ENCODE data around the gene DDX24. TPM values are rescaled to one million over a fixed set of nuclear protein-coding genes. Genes with fewer than 3 reads are reported as not detected.

DDX24 gene
- polyA plus RNA-seq, 3 donors from 2014 or later: 60.8 to 208 (median 114) TPM

- Mint-ChIP-seq H3K27ac (no peak overlapping the region), H3K4me1 (no peaks in the 10 kb centered on the region), H3K9me3 (peaks cover 0 to 11% (median 3%) of the 10 kb centered on the region in 6 donors), H3K27me3 (ENCODE audit: low read depth in 3 of 3) (peaks cover 0 to 9% (median 5%) of the 10 kb centered on the region in 3 donors), H3K36me3 (no peaks in the 10 kb centered on the region), H3K4me3 (no peak overlapping the region)
- DNase-seq: no peak
These were observed 40.5 kb upstream of the DDX24 start for GRCh38 chr14:94121485-94121884.

- Mint-ChIP-seq H3K36me3 (no peaks in the 10 kb centered on the region), H3K4me1 (no peaks in the 10 kb centered on the region), H3K4me3 (no peak overlapping the region), H3K9me3 (peaks cover 0 to 11% (median 3%) of the 10 kb centered on the region in 6 donors), H3K27ac (no peak overlapping the region), H3K27me3 (ENCODE audit: low read depth in 3 of 3) (peaks cover 2 to 10% (median 5%) of the 10 kb centered on the region in 3 donors)
- DNase-seq: no peak
These were observed 39.8 kb upstream of the DDX24 start for GRCh38 chr14:94120667-94121340.

GRCh38 chr14:94119071-94119470, 38.1 kb upstream of the DDX24 start:
- Mint-ChIP-seq H3K9me3 (peaks cover 0 to 11% (median 3%) of the 10 kb centered on the region in 6 donors), H3K4me1 (no peaks in the 10 kb centered on the region), H3K36me3 (no peaks in the 10 kb centered on the region), H3K27ac (no peak overlapping the region), H3K4me3 (no peak overlapping the region), H3K27me3 (ENCODE audit: low read depth in 3 of 3) (peaks cover 2 to 19% (median 5%) of the 10 kb centered on the region in 3 donors)
- no peak for DNase-seq

GRCh38 chr14:94117856-94118255, 36.9 kb upstream of the DDX24 start:
- H3K4me1 Mint-ChIP-seq: no peaks in the 10 kb centered on the region
- H3K4me3 Mint-ChIP-seq: no peak overlapping the region
- no peak overlapping the region for H3K27ac Mint-ChIP-seq
- no peak for DNase-seq
- no peaks in the 10 kb centered on the region for H3K36me3 Mint-ChIP-seq
- H3K27me3 Mint-ChIP-seq (ENCODE audit: low read depth in 3 of 3): peaks cover 3 to 23% (median 6%) of the 10 kb centered on the region in 3 donors
- peaks cover 0 to 11% (median 3%) of the 10 kb centered on the region in 6 donors for H3K9me3 Mint-ChIP-seq

- Mint-ChIP-seq H3K36me3 (no peaks in the 10 kb centered on the region), H3K4me1 (no peaks in the 10 kb centered on the region), H3K4me3 (no peak overlapping the region), H3K9me3 (peaks cover 0 to 11% (median 3%) of the 10 kb centered on the region in 6 donors), H3K27ac (no peak overlapping the region), H3K27me3 (ENCODE audit: low read depth in 3 of 3) (peaks cover 0 to 22% (median 6%) of the 10 kb centered on the region in 3 donors)
- DNase-seq: no peak
These were observed 35.7 kb upstream of the DDX24 start for GRCh38 chr14:94116701-94117100.

- no peak overlapping the region for H3K4me3 Mint-ChIP-seq
- peaks cover 0 to 9% (median 1%) of the 10 kb centered on the region in 6 donors for H3K9me3 Mint-ChIP-seq
- H3K4me1 Mint-ChIP-seq: no peaks in the 10 kb centered on the region
- peaks cover 0 to 19% (median 6%) of the 10 kb centered on the region in 3 donors for H3K27me3 Mint-ChIP-seq (ENCODE audit: low read depth in 3 of 3)
- no peak for DNase-seq
- H3K27ac Mint-ChIP-seq: peak overlapping the region in 1 of 6 donors; percentile 35
- H3K36me3 Mint-ChIP-seq: no peaks in the 10 kb centered on the region
These were observed 34.6 kb upstream of the DDX24 start for GRCh38 chr14:94115631-94116030.

GRCh38 chr14:94115058-94115591, 34.1 kb upstream of the DDX24 start:
- no peak for DNase-seq
- no peaks in the 10 kb centered on the region for H3K36me3 Mint-ChIP-seq
- H3K9me3 Mint-ChIP-seq: peaks cover 0 to 6% (median 0%) of the 10 kb centered on the region in 6 donors
- no peaks in the 10 kb centered on the region for H3K4me1 Mint-ChIP-seq
- H3K27ac Mint-ChIP-seq: peak overlapping the region in 1 of 6 donors; percentile 35
- H3K27me3 Mint-ChIP-seq (ENCODE audit: low read depth in 3 of 3): peaks cover 0 to 19% (median 6%) of the 10 kb centered on the region in 3 donors
- no peak overlapping the region for H3K4me3 Mint-ChIP-seq

GRCh38 chr14:94114589-94115057, 33.6 kb upstream of the DDX24 start:
- H3K27me3 Mint-ChIP-seq (ENCODE audit: low read depth in 3 of 3): peaks cover 0 to 19% (median 6%) of the 10 kb centered on the region in 3 donors
- DNase-seq: no peak
- peaks cover 0 to 3% (median 0%) of the 10 kb centered on the region in 6 donors for H3K9me3 Mint-ChIP-seq
- H3K36me3 Mint-ChIP-seq: no peaks in the 10 kb centered on the region
- no peak overlapping the region for H3K27ac Mint-ChIP-seq
- H3K4me1 Mint-ChIP-seq: no peaks in the 10 kb centered on the region
- no peak overlapping the region for H3K4me3 Mint-ChIP-seq

GRCh38 chr14:94113908-94114588, 33.0 kb upstream of the DDX24 start:
- Mint-ChIP-seq H3K4me1 (no peaks in the 10 kb centered on the region), H3K27me3 (ENCODE audit: low read depth in 3 of 3) (peaks cover 0 to 19% (median 6%) of the 10 kb centered on the region in 3 donors), H3K4me3 (no peak overlapping the region), H3K36me3 (no peaks in the 10 kb centered on the region), H3K9me3 (no peaks in the 10 kb centered on the region), H3K27ac (no peak overlapping the region)
- no peak for DNase-seq

GRCh38 chr14:94113490-94113889, 32.5 kb upstream of the DDX24 start:
- Mint-ChIP-seq H3K27me3 (ENCODE audit: low read depth in 3 of 3) (peaks cover 0 to 19% (median 6%) of the 10 kb centered on the region in 3 donors), H3K27ac (no peak overlapping the region), H3K4me3 (no peak overlapping the region), H3K4me1 (no peaks in the 10 kb centered on the region), H3K36me3 (no peaks in the 10 kb centered on the region), H3K9me3 (no peaks in the 10 kb centered on the region)
- DNase-seq: no peak

GRCh38 chr14:94113073-94113472, 32.1 kb upstream of the DDX24 start:
- Mint-ChIP-seq H3K4me1 (no peaks in the 10 kb centered on the region), H3K27ac (no peak overlapping the region), H3K36me3 (no peaks in the 10 kb centered on the region), H3K9me3 (no peaks in the 10 kb centered on the region), H3K27me3 (ENCODE audit: low read depth in 3 of 3) (peaks cover 0 to 19% (median 6%) of the 10 kb centered on the region in 3 donors), H3K4me3 (no peak overlapping the region)
- no peak for DNase-seq

- Mint-ChIP-seq H3K9me3 (no peaks in the 10 kb centered on the region), H3K36me3 (no peaks in the 10 kb centered on the region), H3K4me3 (no peak overlapping the region), H3K27ac (peak overlapping the region in 1 of 6 donors; percentile 43), H3K27me3 (ENCODE audit: low read depth in 3 of 3) (peaks cover 0 to 17% (median 6%) of the 10 kb centered on the region in 3 donors), H3K4me1 (no peaks in the 10 kb centered on the region)
- no peak for DNase-seq
These were observed 31.6 kb upstream of the DDX24 start for GRCh38 chr14:94112513-94113063.

GRCh38 chr14:94111276-94112095, 30.5 kb upstream of the DDX24 start:
- H3K36me3 Mint-ChIP-seq: peaks cover 0 to 4% (median 0%) of the 10 kb centered on the region in 3 donors
- peaks cover 0 to 14% (median 6%) of the 10 kb centered on the region in 3 donors for H3K27me3 Mint-ChIP-seq (ENCODE audit: low read depth in 3 of 3)
- H3K4me3 Mint-ChIP-seq: no peak overlapping the region
- no peak for DNase-seq
- no peaks in the 10 kb centered on the region for H3K4me1 Mint-ChIP-seq
- no peak overlapping the region for H3K27ac Mint-ChIP-seq
- H3K9me3 Mint-ChIP-seq: no peaks in the 10 kb centered on the region
